Measurements from ENCODE around the gene H3-3A.
"Not testable (repeated sequence)": the region's sequence is repeated elsewhere in the genome, so short reads cannot be mapped to it uniquely, and the experiment has no call there.

Gene H3-3A

GRCh38 chr1:226083302-226084101, 21.0 kb downstream of the H3-3A start:
- H3K4me3 ChIP-seq (ENCODE audit: low read depth, low read length), result peak overlapping the region; percentile 48

GRCh38 chr1:226085675-226086285, 23.3 kb downstream of the H3-3A start:
- H3K4me3 ChIP-seq (ENCODE audit: low read depth, low read length), result no peak overlapping the region

GRCh38 chr1:226086776-226087175, 24.3 kb downstream of the H3-3A start:
- H3K4me3 ChIP-seq (ENCODE audit: low read depth, low read length), result no peak overlapping the region

- no peak overlapping the region for H3K4me3 ChIP-seq (ENCODE audit: low read depth, low read length)
Measured at GRCh38 chr1:226091461-226091860, 28.9 kb downstream of the H3-3A start.

- not testable (repeated sequence) for H3K4me3 ChIP-seq (ENCODE audit: low read depth, low read length)
Measured at GRCh38 chr1:226092048-226092820, 29.7 kb downstream of the H3-3A start.

- no peak overlapping the region for H3K4me3 ChIP-seq (ENCODE audit: low read depth, low read length)
Measured at GRCh38 chr1:226092965-226093364, 30.4 kb downstream of the H3-3A start.

- H3K4me3 ChIP-seq (ENCODE audit: low read depth, low read length), result no peak overlapping the region
Measured at GRCh38 chr1:226093621-226094020, 31.1 kb downstream of the H3-3A start.

- H3K4me3 ChIP-seq (ENCODE audit: low read depth, low read length), result no peak overlapping the region
Measured at GRCh38 chr1:226094451-226094850, 31.9 kb downstream of the H3-3A start.

- H3K4me3 ChIP-seq (ENCODE audit: low read depth, low read length), result no peak overlapping the region
Measured at GRCh38 chr1:226095286-226095685, 32.8 kb downstream of the H3-3A start.

- H3K4me3 ChIP-seq (ENCODE audit: low read depth, low read length), result no peak overlapping the region
Measured at GRCh38 chr1:226097866-226098625, 35.5 kb downstream of the H3-3A start.

GRCh38 chr1:226098870-226099835, 36.6 kb downstream of the H3-3A start:
- H3K4me3 ChIP-seq (ENCODE audit: low read depth, low read length), result no peak overlapping the region

GRCh38 chr1:226100436-226101391, 38.2 kb downstream of the H3-3A start:
- H3K4me3 ChIP-seq (ENCODE audit: low read depth, low read length), result peak overlapping the region; percentile 17

GRCh38 chr1:226104671-226105121, 42.2 kb downstream of the H3-3A start:
- no peak overlapping the region for H3K4me3 ChIP-seq (ENCODE audit: low read depth, low read length)

- H3K4me3 ChIP-seq (ENCODE audit: low read depth, low read length), result no peak overlapping the region
Measured at GRCh38 chr1:226107471-226108460, 45.2 kb downstream of the H3-3A start.

GRCh38 chr1:226108935-226109828, 46.7 kb downstream of the H3-3A start:
- H3K4me3 ChIP-seq (ENCODE audit: low read depth, low read length), result peak overlapping the region; percentile 63

GRCh38 chr1:226109829-226110248, 47.3 kb downstream of the H3-3A start:
- peak overlapping the region; percentile 63 for H3K4me3 ChIP-seq (ENCODE audit: low read depth, low read length)

Data from iPS-11a (cell line).